Measurements from ENCODE around the gene CTTNBP2.

CTTNBP2 gene

GRCh38 chr7:117873310-117874190 lies at the start of gene CTTNBP2:
Gene CTTNBP2, minus strand, starts transcription at chr7:117873441. Its CDS starts 26 bp downstream, at chr7:117873415.
- DNase-seq (ENCODE audit: low spot score): peak; percentile 10

- DNase-seq (ENCODE audit: low spot score): no peak
Measured at GRCh38 chr7:117916309-117916708, 43.1 kb upstream of the CTTNBP2 start.

GRCh38 chr7:117912421-117912820 lies 39.2 kb upstream of the CTTNBP2 start:
- DNase-seq (ENCODE audit: low spot score): no peak

GRCh38 chr7:117908031-117908795 lies 35.0 kb upstream of the CTTNBP2 start:
- DNase-seq (ENCODE audit: low spot score): no peak

- no peak for DNase-seq (ENCODE audit: low spot score)
Measured at GRCh38 chr7:117907049-117907640, 33.9 kb upstream of the CTTNBP2 start.

GRCh38 chr7:117902314-117902889 lies 29.2 kb upstream of the CTTNBP2 start:
- no peak for DNase-seq (ENCODE audit: low spot score)

- no peak for DNase-seq (ENCODE audit: low spot score)
Measured at GRCh38 chr7:117901089-117901797, 28.0 kb upstream of the CTTNBP2 start.

GRCh38 chr7:117896339-117896738 lies 23.1 kb upstream of the CTTNBP2 start:
- no peak for DNase-seq (ENCODE audit: low spot score)

GRCh38 chr7:117895276-117895675 lies 22.0 kb upstream of the CTTNBP2 start:
- no peak for DNase-seq (ENCODE audit: low spot score)

GRCh38 chr7:117894037-117894436 lies 20.8 kb upstream of the CTTNBP2 start:
- no peak for DNase-seq (ENCODE audit: low spot score)

GRCh38 chr7:117892821-117893220 lies 19.6 kb upstream of the CTTNBP2 start:
- no peak for DNase-seq (ENCODE audit: low spot score)

GRCh38 chr7:117889611-117890010 lies 16.4 kb upstream of the CTTNBP2 start:
- DNase-seq (ENCODE audit: low spot score): no peak

- no peak for DNase-seq (ENCODE audit: low spot score)
Measured at GRCh38 chr7:117888627-117889026, 15.4 kb upstream of the CTTNBP2 start.

GRCh38 chr7:117882594-117882993 lies 9.4 kb upstream of the CTTNBP2 start:
- DNase-seq (ENCODE audit: low spot score): no peak

- DNase-seq (ENCODE audit: low spot score): no peak
Measured at GRCh38 chr7:117876761-117877160, 3.5 kb upstream of the CTTNBP2 start.

GRCh38 chr7:117875566-117875965 lies 2.3 kb upstream of the CTTNBP2 start:
- DNase-seq (ENCODE audit: low spot score): no peak

GRCh38 chr7:117874191-117874700 lies 1.0 kb upstream of the CTTNBP2 start:
- no peak for DNase-seq (ENCODE audit: low spot score)

GRCh38 chr7:117872561-117873309 lies 506 bp downstream of the CTTNBP2 start:
- DNase-seq (ENCODE audit: low spot score): no peak

- DNase-seq (ENCODE audit: low spot score): no peak
Measured at GRCh38 chr7:117871778-117872538, 1.3 kb downstream of the CTTNBP2 start.

GRCh38 chr7:117871401-117871777 lies 1.9 kb downstream of the CTTNBP2 start:
- no peak for DNase-seq (ENCODE audit: low spot score)

Measured in germinal center (tissue), 1 donor.